SK-N-SH (cell line): ENCODE measurements around the gene ZNF521. TPM values are rescaled to one million over a fixed set of nuclear protein-coding genes. Genes with fewer than 3 reads are reported as not detected.
"Not testable (repeated sequence)": the region's sequence is repeated elsewhere in the genome, so short reads cannot be mapped to it uniquely, and the experiment has no call there.

Experiments
- CTCF ChIA-PET: fragments of 300-600, 350-600 bp; formaldehyde crosslinking; extraction: SDS; loops from one replicate; lab custom pipeline; 2021; lab: Yijun Ruan, JAX
- POLR2A ChIA-PET: fragments of 350-600 bp; sonication (Branson Sonifier 250); formaldehyde crosslinking; extraction: SDS; loops from one replicate; lab custom pipeline; 2020; ENCODE audit warnings: antibody characterized with exemption, inconsistent platforms; lab: Yijun Ruan, JAX
- DNase-seq: peaks from one replicate; pipeline ENCODE4 v3.0.0; 2012
- H2AFZ ChIP-seq: fragments of 200-600 bp; sonication (generic); 2 replicates; pipeline ENCODE4 v1.8.1; 2016; ENCODE audit warnings: antibody characterized with exemption, mild to moderate bottlenecking, low read depth
- H3F3A ChIP-seq: fragments of 200-600 bp; sonication (generic); replicated peaks from 2 replicates; pipeline ENCODE3; 2016; ENCODE audit warnings: antibody characterized with exemption, mild to moderate bottlenecking; ENCODE audit not compliant: insufficient read depth
- H3K27ac ChIP-seq, 2 experiments: fragments of 200-500 bp in 1 of 2; fragments of 200-600 bp in 1 of 2; sonication (Bioruptor generic) in 1 of 2; sonication (generic), shearing (Covaris generic) in 1 of 2; 2 replicates each; pipeline versions ENCODE4 v1.5.1 to v1.6.1; 2014 to 2016; ENCODE audit warnings: low read depth in 2 of 2, inconsistent platforms in 1 of 2, low read length in 1 of 2, mild to moderate bottlenecking in 1 of 2, mixed read lengths in 1 of 2
- H3K27me3 ChIP-seq: fragments of 200-600 bp; sonication (generic), shearing (Covaris generic); 2 replicates; pipeline ENCODE4 v1.6.1; 2016; ENCODE audit warnings: mixed run types; ENCODE audit not compliant: insufficient read depth
- H3K36me3 ChIP-seq, 2 experiments: fragments of 200-500 bp in 1 of 2; fragments of 200-600 bp in 1 of 2; sonication (Bioruptor generic) in 1 of 2; sonication (generic) in 1 of 2; replicated peaks in 1 of 2; 2 replicates each; pipeline versions ENCODE3 to v1.5.1; 2014 to 2016; ENCODE audit warnings: low read length in 1 of 2, mild to moderate bottlenecking in 1 of 2; ENCODE audit not compliant: insufficient read depth in 2 of 2, control insufficient read depth in 1 of 2
- H3K4me1 ChIP-seq, 2 experiments: fragments of 200-500 bp in 1 of 2; fragments of 200-600 bp in 1 of 2; sonication (Bioruptor generic) in 1 of 2; sonication (generic), shearing (Covaris generic) in 1 of 2; 2 replicates each; pipeline versions ENCODE4 v1.5.1 to v1.6.1; 2014 to 2016; ENCODE audit warnings: low read depth in 1 of 2, low read length in 1 of 2, mixed run types in 1 of 2; ENCODE audit not compliant: insufficient read depth in 2 of 2, control insufficient read depth in 1 of 2
- H3K4me2 ChIP-seq: fragments of 200-600 bp; sonication (generic), shearing (Covaris generic); 2 replicates; pipeline ENCODE4 v1.6.1; 2017; ENCODE audit warnings: mixed run types
- H3K4me3 ChIP-seq, 2 experiments: fragments of 200-500 bp in 1 of 2; fragments of 200-600 bp in 1 of 2; sonication (Bioruptor generic) in 1 of 2; sonication (generic), shearing (Covaris generic) in 1 of 2; 2 replicates each; pipeline versions ENCODE4 v1.5.1 to v1.8.1; 2014 to 2016; ENCODE audit warnings: low read depth in 2 of 2, inconsistent platforms in 1 of 2, low read length in 1 of 2, mild to moderate bottlenecking in 1 of 2, mixed read lengths in 1 of 2, moderate library complexity in 1 of 2
- H3K79me2 ChIP-seq: fragments of 200-600 bp; sonication (generic); 2 replicates; pipeline ENCODE4 v1.8.1; 2017; ENCODE audit warnings: mild to moderate bottlenecking; ENCODE audit not compliant: insufficient read depth
- H3K9ac ChIP-seq: fragments of 200-600 bp; sonication (generic); 2 replicates; pipeline ENCODE4 v1.6.1; 2017; ENCODE audit warnings: mixed run types
- H3K9me2 ChIP-seq: fragments of 200-600 bp; sonication (generic); 2 replicates; pipeline ENCODE4 v1.6.1; 2017; ENCODE audit warnings: mixed run types
- H3K9me3 ChIP-seq: fragments of 200-600 bp; sonication (generic); 2 replicates; pipeline ENCODE4 v1.6.1; 2017; ENCODE audit warnings: mixed run types, mild to moderate bottlenecking, moderate library complexity
- H4K20me1 ChIP-seq: fragments of 200-600 bp; sonication (generic); 2 replicates; pipeline ENCODE4 v1.6.1; 2017; ENCODE audit warnings: mild to moderate bottlenecking, mixed run types; ENCODE audit not compliant: insufficient read depth
- ELF1 ChIP-seq: IDR thresholded peaks from 2 replicates; pipeline ENCODE4 v1.4.0; 2012
- EP300 ChIP-seq, 2 experiments: IDR thresholded peaks; 2 replicates each; pipeline versions ENCODE4 v1.4.0 to v1.6.1; 2012; ENCODE audit warnings: borderline replicate concordance in 1 of 2, low read depth in 1 of 2, low read length in 1 of 2
- FOSL2 ChIP-seq: IDR thresholded peaks from 2 replicates; pipeline ENCODE4 v1.4.0; 2012; ENCODE audit warnings: low read depth, mild to moderate bottlenecking, moderate library complexity, borderline replicate concordance
- FOXJ3 ChIP-seq: sonication (generic); formaldehyde crosslinking; IDR thresholded peaks from 2 replicates; pipeline ENCODE4 v1.5.1; 2020; ENCODE audit warnings: mild to moderate bottlenecking, missing genetic modification reagents
- GABPA ChIP-seq: IDR thresholded peaks from 2 replicates; pipeline ENCODE4 v1.4.0; 2012; ENCODE audit warnings: low read depth, mild to moderate bottlenecking
- GATA2 ChIP-seq: sonication (generic); formaldehyde crosslinking; IDR thresholded peaks from 2 replicates; pipeline ENCODE4 v1.5.0; 2020; ENCODE audit warnings: mild to moderate bottlenecking, missing genetic modification reagents
- JUND ChIP-seq: IDR thresholded peaks from 2 replicates; pipeline ENCODE4 v1.4.0; 2012
- MEF2A ChIP-seq: IDR thresholded peaks from 2 replicates; pipeline ENCODE4 v1.4.0; 2012; ENCODE audit warnings: low read depth, borderline replicate concordance
- MXI1 ChIP-seq: IDR thresholded peaks from 2 replicates; pipeline ENCODE4 v1.6.1; 2012; ENCODE audit warnings: mild to moderate bottlenecking, low read depth, low read length, improper control_type of control experiment
- NFIC ChIP-seq: IDR thresholded peaks from 2 replicates; pipeline ENCODE4 v1.4.0; 2012; ENCODE audit warnings: borderline replicate concordance
- NRF1 ChIP-seq: IDR thresholded peaks from 2 replicates; pipeline ENCODE4 v1.6.1; 2012; ENCODE audit warnings: low read depth, mild to moderate bottlenecking, low read length
- POLR2AphosphoS5 ChIP-seq: IDR thresholded peaks from 2 replicates; pipeline ENCODE4 v1.6.1; 2012; ENCODE audit warnings: low read depth, low read length
- RAD21 ChIP-seq: IDR thresholded peaks from 2 replicates; pipeline ENCODE4 v1.6.1; 2012; ENCODE audit warnings: mild to moderate bottlenecking, low read length
- RCOR1 ChIP-seq: fragments of 150-350 bp; IDR thresholded peaks from 2 replicates; pipeline ENCODE4 v1.6.1; 2017; ENCODE audit warnings: antibody characterized with exemption, low read length
- RFX5 ChIP-seq: IDR thresholded peaks from 2 replicates; pipeline ENCODE4 v1.6.1; 2012; ENCODE audit warnings: mild to moderate bottlenecking, improper control_type of control experiment, low read length
- SMC3 ChIP-seq: IDR thresholded peaks from 2 replicates; pipeline ENCODE4 v1.6.1; 2012; ENCODE audit warnings: low read depth, low read length, improper control_type of control experiment
- TEAD4 ChIP-seq: IDR thresholded peaks from 2 replicates; pipeline ENCODE4 v1.4.0; 2012; ENCODE audit warnings: mild to moderate bottlenecking, borderline replicate concordance; ENCODE audit not compliant: insufficient read depth
- YY1 ChIP-seq: IDR thresholded peaks from 2 replicates; pipeline ENCODE4 v1.4.0; 2012; ENCODE audit warnings: low read depth, mild to moderate bottlenecking
- WGBS: methylation state at CpG from one replicate; pipeline ENCODE4 v1.1.6; 2017; ENCODE audit warnings: low lambda C conversion rate; 5-methylcytosine and 5-hydroxymethylcytosine counted together
- polyA plus RNA-seq, 3 experiments: library from polyadenylated mRNA; depleted of rRNA; stranded (reverse); fragments of >200 nt; gene quantifications; 2 replicates each; pipeline ENCODE4 v1.2.3, GENCODE V29; 2012
- TF ChIP-seq, protein P1 (sequence below): IDR thresholded peaks from 2 replicates; pipeline ENCODE4; 2012
- TF ChIP-seq, protein P2 (sequence below): IDR thresholded peaks from 2 replicates; pipeline ENCODE4 v1.4.0; 2012; ENCODE audit warnings: low read depth, borderline replicate concordance
- TF ChIP-seq, protein P3 (sequence below): fragments of 150-350 bp; IDR thresholded peaks from 2 replicates; pipeline ENCODE4 v1.6.1; 2017; ENCODE audit warnings: antibody characterized with exemption, low read length, low read depth, borderline replicate concordance

Gene ZNF521
- polyA plus RNA-seq, 1 of the 3 experiments (the other 2 are of a cell fraction) = 14.1 TPM

DNA sequence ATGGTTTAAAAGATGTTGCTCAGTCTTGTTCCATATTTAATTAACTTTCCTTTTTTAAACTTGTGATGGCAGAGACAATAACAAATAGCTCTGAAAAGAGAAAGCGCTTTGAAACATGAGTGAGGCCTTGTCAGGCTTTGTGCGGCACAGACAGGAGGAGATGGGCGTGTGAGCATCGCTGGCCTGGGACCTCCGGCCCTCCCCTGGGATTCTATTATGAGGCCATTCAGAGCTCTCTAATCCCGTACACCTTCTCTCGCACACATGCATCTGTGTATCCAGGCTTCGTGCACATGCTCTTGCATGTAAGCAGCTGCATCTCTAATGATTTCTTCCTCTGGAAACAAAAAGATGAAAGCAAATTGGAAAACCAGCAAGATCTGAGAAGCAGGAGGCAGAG, 313.7 kb downstream of the ZNF521 start:
- 87% methylated on average over 8 of the region's 8 CpGs for WGBS
- no peaks in the 10 kb centered on the region for H3K36me3 ChIP-seq
- H4K20me1 ChIP-seq = no peaks in the 10 kb centered on the region
- TF ChIP-seq, protein P1, sequence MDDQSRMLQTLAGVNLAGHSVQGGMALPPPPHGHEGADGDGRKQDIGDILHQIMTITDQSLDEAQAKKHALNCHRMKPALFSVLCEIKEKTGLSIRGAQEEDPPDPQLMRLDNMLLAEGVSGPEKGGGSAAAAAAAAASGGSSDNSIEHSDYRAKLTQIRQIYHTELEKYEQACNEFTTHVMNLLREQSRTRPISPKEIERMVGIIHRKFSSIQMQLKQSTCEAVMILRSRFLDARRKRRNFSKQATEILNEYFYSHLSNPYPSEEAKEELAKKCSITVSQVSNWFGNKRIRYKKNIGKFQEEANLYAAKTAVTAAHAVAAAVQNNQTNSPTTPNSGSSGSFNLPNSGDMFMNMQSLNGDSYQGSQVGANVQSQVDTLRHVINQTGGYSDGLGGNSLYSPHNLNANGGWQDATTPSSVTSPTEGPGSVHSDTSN = no peak
- TF ChIP-seq GABPA = no peak
- TF ChIP-seq, protein P2, sequence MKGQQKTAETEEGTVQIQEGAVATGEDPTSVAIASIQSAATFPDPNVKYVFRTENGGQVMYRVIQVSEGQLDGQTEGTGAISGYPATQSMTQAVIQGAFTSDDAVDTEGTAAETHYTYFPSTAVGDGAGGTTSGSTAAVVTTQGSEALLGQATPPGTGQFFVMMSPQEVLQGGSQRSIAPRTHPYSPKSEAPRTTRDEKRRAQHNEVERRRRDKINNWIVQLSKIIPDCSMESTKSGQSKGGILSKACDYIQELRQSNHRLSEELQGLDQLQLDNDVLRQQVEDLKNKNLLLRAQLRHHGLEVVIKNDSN = no peak
- no peak for TF ChIP-seq MEF2A
- TF ChIP-seq SMC3 = no peak
- no peak for TF ChIP-seq ELF1
- no peak for TF ChIP-seq RFX5
- TF ChIP-seq RAD21 = no peak
- no peak for TF ChIP-seq TEAD4
- TF ChIP-seq MXI1 = no peak
- no peak for TF ChIP-seq NFIC
- TF ChIP-seq NRF1 = no peak
- TF ChIP-seq FOSL2 = no peak
- TF ChIP-seq YY1 = no peak
- TF ChIP-seq JUND = no peak
- no peak for TF ChIP-seq GATA2 (CRISPR knock-in tag)
- no peaks in the 10 kb centered on the region for H3K27me3 ChIP-seq
- no peak overlapping the region for H3K27ac ChIP-seq
- no peaks in the 10 kb centered on the region for H3F3A ChIP-seq
- CTCF ChIA-PET = interaction anchor here (0.7 kb wide), 1 partner anchor 167 kb away, joined by 3 read pairs; no protein-coding TSS in a partner anchor
- POLR2A ChIA-PET = no interaction called here
- no peak overlapping the region for H2AFZ ChIP-seq
- H3K9me3 ChIP-seq = no peaks in the 10 kb centered on the region
- peaks cover 0 to 2% of the 10 kb centered on the region in 2 experiments; a peak in 2 of 4 replicates for H3K4me1 ChIP-seq
- H3K4me2 ChIP-seq = no peak overlapping the region
- no peaks in the 10 kb centered on the region for H3K9me2 ChIP-seq
- H3K9ac ChIP-seq = no peak overlapping the region
- no peak for DNase-seq
- H3K4me3 ChIP-seq = no peak overlapping the region
- no peaks in the 10 kb centered on the region for H3K79me2 ChIP-seq

DNA sequence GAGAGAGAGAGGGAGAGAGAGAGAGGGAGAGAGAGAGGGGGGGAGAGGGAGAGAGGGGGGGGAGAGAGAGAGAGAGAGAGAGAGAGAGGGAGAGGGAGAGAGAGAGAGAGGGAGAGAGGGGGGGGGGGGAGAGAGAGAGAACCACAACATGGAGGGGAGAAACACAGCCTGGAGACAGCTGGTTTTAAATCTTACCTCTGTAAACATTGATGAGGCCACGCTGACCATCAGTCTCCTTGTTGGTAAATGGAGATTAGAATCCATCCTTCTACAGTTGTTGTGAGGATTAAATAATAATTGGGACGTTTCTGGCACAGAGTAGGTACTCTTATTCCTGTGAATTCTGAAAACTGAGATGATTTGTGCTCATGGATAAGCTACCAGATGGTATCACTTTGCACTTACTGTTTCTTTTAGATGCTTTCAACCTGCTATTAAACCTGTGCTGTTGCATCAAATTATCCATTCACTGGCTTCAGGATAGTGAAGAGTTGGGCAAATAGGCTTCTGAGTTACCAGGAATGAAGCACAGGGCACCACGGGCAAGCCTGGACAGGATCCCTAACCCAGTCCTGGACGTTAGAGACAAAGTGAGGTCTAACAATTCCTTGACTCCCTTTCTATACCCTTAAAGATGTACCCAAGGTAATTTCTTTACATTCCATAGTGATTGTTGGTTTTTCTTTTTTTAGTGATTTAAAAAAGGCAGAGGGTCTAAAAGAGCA, 318.1 kb downstream of the ZNF521 start:
- TF ChIP-seq GATA2 (CRISPR knock-in tag) (no peak), EP300 (IDR thresholded peaks at IDR 0.05; ENCODE audit: borderline replicate concordance in 1 of 2, low read depth in 1 of 2, low read length in 1 of 2) (no peak), POLR2AphosphoS5 (no peak), JUND (no peak), RCOR1 (no peak), FOSL2 (no peak), FOXJ3 (CRISPR knock-in tag) (no peak), MXI1 (no peak)
- TF ChIP-seq, protein P2 = no peak
- TF ChIP-seq, protein P3, sequence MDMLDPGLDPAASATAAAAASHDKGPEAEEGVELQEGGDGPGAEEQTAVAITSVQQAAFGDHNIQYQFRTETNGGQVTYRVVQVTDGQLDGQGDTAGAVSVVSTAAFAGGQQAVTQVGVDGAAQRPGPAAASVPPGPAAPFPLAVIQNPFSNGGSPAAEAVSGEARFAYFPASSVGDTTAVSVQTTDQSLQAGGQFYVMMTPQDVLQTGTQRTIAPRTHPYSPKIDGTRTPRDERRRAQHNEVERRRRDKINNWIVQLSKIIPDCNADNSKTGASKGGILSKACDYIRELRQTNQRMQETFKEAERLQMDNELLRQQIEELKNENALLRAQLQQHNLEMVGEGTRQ = no peak

DNA sequence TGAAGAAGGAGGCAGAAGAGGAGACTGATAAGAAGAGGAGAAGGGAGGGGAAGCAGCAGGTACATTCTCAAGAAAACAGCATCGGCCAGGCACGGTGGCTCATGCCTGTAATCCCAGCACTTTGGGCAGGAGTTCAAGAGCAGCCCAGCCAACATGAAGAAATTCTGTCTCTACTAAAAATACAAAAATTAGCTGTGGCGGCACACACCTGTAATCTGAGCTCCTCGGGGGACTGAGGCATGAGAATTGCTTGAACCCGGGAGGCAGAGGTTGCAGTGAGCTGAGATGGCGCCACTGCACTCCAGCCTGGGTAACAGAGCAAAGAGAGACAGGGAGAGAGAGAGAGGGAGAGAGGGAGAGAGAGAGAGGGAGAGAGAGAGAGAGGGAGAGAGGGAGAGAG, 318.8 kb downstream of the ZNF521 start:
- H3K4me3 ChIP-seq, H3K9ac ChIP-seq, H2AFZ ChIP-seq, H3K9me2 ChIP-seq, H3K36me3 ChIP-seq, H3K79me2 ChIP-seq, DNase-seq, CTCF ChIA-PET, H3K9me3 ChIP-seq, H3K4me1 ChIP-seq, POLR2A ChIA-PET, H3F3A ChIP-seq, H3K4me2 ChIP-seq, H3K27me3 ChIP-seq, H4K20me1 ChIP-seq, H3K27ac ChIP-seq: not testable (repeated sequence)
- WGBS = 50% methylated on average over 6 of the region's 6 CpGs

More for the DNA sequence above, 318.1 kb downstream of the ZNF521 start:
- Histone ChIP-seq H3K4me2 (no peak overlapping the region), H3K4me1 (no peaks in the 10 kb centered on the region; a peak in 1 of 4 replicates), H3K4me3 (no peak overlapping the region), H3K9me3 (no peaks in the 10 kb centered on the region), H3K9me2 (no peaks in the 10 kb centered on the region), H2AFZ (no peak overlapping the region), H3K27ac (no peak overlapping the region), H3K9ac (no peak overlapping the region), H3F3A (no peaks in the 10 kb centered on the region), H4K20me1 (no peaks in the 10 kb centered on the region), H3K79me2 (no peaks in the 10 kb centered on the region), H3K27me3 (no peaks in the 10 kb centered on the region), H3K36me3 (no peaks in the 10 kb centered on the region)
- ChIA-PET CTCF (no interaction called here), POLR2A (no interaction called here)
- 43% methylated on average over 4 of the region's 4 CpGs for WGBS
- DNase-seq = no peak
